IPS DF 6.9 (cell line): ENCODE results near the gene P3H1.
"Not testable (repeated sequence)": the region's sequence is repeated elsewhere in the genome, so short reads cannot be mapped to it uniquely, and the experiment has no call there.

ENCODE experiments used
- DNase-seq: peaks from one replicate; pipeline ENCODE4 v3.0.0-alpha.2; 2013; ENCODE audit warnings: low read depth, low spot score
- H3K27ac ChIP-seq: one replicate; pipeline ENCODE4 v1.5.1; 2013; ENCODE audit warnings: low read length, control low read depth
- H3K27me3 ChIP-seq: 2 replicates; pipeline ENCODE4 v1.6.1; 2013; ENCODE audit warnings: mild to moderate bottlenecking, low read length; ENCODE audit not compliant: control insufficient read depth, insufficient read depth
- H3K36me3 ChIP-seq: 2 replicates; pipeline ENCODE4 v1.6.1; 2013; ENCODE audit warnings: low read length; ENCODE audit not compliant: control insufficient read depth, insufficient read depth
- H3K4me1 ChIP-seq: 2 replicates; pipeline ENCODE4 v1.6.1; 2013; ENCODE audit warnings: low read length; ENCODE audit not compliant: control insufficient read depth, insufficient read depth
- H3K4me3 ChIP-seq: 2 replicates; pipeline ENCODE4 v1.5.1; 2013; ENCODE audit warnings: mild to moderate bottlenecking, low read length
- H3K9me3 ChIP-seq: 2 replicates; pipeline ENCODE4 v1.6.1; 2013; ENCODE audit warnings: low read length, inconsistent platforms; ENCODE audit not compliant: control insufficient read depth, insufficient read depth
- WGBS: extraction: QIAGEN DNeasy Blood & Tissue Kit; methylation state at CpG from one replicate; pipeline ENCODE4 v1.1.7; 2013; ENCODE audit warnings: mixed read lengths, missing lambda C conversion rate; ENCODE audit not compliant: insufficient read length, insufficient coverage; 5-methylcytosine and 5-hydroxymethylcytosine counted together

P3H1 gene

GRCh38 chr1:42712808-42713207, 54.0 kb downstream of the P3H1 start:
- not testable (repeated sequence) for DNase-seq, H3K4me3 ChIP-seq, H3K27me3 ChIP-seq, H3K9me3 ChIP-seq, H3K36me3 ChIP-seq, H3K4me1 ChIP-seq, H3K27ac ChIP-seq
- no CpG with 5 or more reads among the region's 3 CpGs for WGBS

GRCh38 chr1:42703888-42704464, 62.9 kb downstream of the P3H1 start:
- no peaks in the 10 kb centered on the region for H3K27me3 ChIP-seq
- H3K4me1 ChIP-seq, result no peaks in the 10 kb centered on the region
- no peak overlapping the region for H3K4me3 ChIP-seq
- H3K36me3 ChIP-seq, result peaks cover 25% of the 10 kb centered on the region; the same call in 1 of the 2 replicates
- no peak for DNase-seq
- no peaks in the 10 kb centered on the region for H3K9me3 ChIP-seq
- no peak overlapping the region for H3K27ac ChIP-seq
- no CpG with 5 or more reads among the region's 7 CpGs for WGBS

- no peak overlapping the region for H3K4me3 ChIP-seq
- H3K36me3 ChIP-seq, result peaks cover 36% of the 10 kb centered on the region; the same call in 1 of the 2 replicates
- no peak overlapping the region for H3K27ac ChIP-seq
- no peaks in the 10 kb centered on the region; the same call in 1 of the 2 replicates for H3K27me3 ChIP-seq
- no peaks in the 10 kb centered on the region for H3K9me3 ChIP-seq
- DNase-seq, result no peak
- no peaks in the 10 kb centered on the region for H3K4me1 ChIP-seq
These were observed 66.8 kb downstream of the P3H1 start for GRCh38 chr1:42700006-42700405.

- peaks cover 29% of the 10 kb centered on the region; the same call in 1 of the 2 replicates for H3K36me3 ChIP-seq
- no CpG with 5 or more reads among the region's 4 CpGs for WGBS
These were observed 68.6 kb downstream of the P3H1 start for GRCh38 chr1:42698081-42698813.

More at GRCh38 chr1:42698081-42698813, 68.6 kb downstream of the P3H1 start:
- Histone ChIP-seq H3K4me3 (no peak overlapping the region), H3K4me1 (no peaks in the 10 kb centered on the region), H3K27me3 (no peaks in the 10 kb centered on the region; the same call in 1 of the 2 replicates), H3K27ac (no peak overlapping the region), H3K9me3 (no peaks in the 10 kb centered on the region)
- DNase-seq, result no peak
